ENCODE measurements around the gene HOXC12. TPM values are rescaled to one million over a fixed set of nuclear protein-coding genes. Genes with fewer than 3 reads are reported as not detected.
A peak's percentile ranks its signal among the peaks of the same experiment; 100 is the strongest.

Gene HOXC12
- total and polyA plus RNA-seq, 2 of the 8 experiments (the other 6 are each of a cell fraction or from before 2014, with no cell fraction given), result not detected

- Histone ChIP-seq H3K27ac (ENCODE audit: low read depth, low read length) (no peak overlapping the region), H2BK15ac (ENCODE audit: low read length) (no peak overlapping the region), H2BK12ac (ENCODE audit: low read depth, low read length) (no peak overlapping the region; the same call in 1 of the 2 replicates), H3K56ac (replicated peaks; ENCODE audit: insufficient read length, low read depth, low read length) (no peak overlapping the region), H2AK5ac (ENCODE audit: low read depth, low read length) (no peak overlapping the region), H3K9me3 (ENCODE audit: insufficient read depth in 2 of 2, low read depth in 1 of 2, low read length in 1 of 2) (no peaks in the 10 kb centered on the region; a peak in 1 of 4 replicates), H3K23me2 (ENCODE audit: low read depth, low read length) (no peaks in the 10 kb centered on the region), H3K27me3 (replicated peaks in 1 of 4; ENCODE audit: control insufficient read depth in 3 of 4, extremely low read depth in 1 of 4, insufficient read depth in 3 of 4, low read length in 3 of 4) (peaks cover 100% of the 10 kb centered on the region in 4 experiments), H2BK120ac (replicated peaks; ENCODE audit: low read depth, low read length) (no peak overlapping the region), H3K4me3 (ENCODE audit: extremely low read depth in 1 of 4, insufficient read depth in 2 of 4, low read depth in 3 of 4, low read length in 4 of 4) (peak overlapping the region in 1 of 4 experiments; percentile 13; a peak in 1 of 8 replicates), H4K5ac (ENCODE audit: insufficient read length, low read depth, low read length) (no peak overlapping the region), H2AFZ (ENCODE audit: low read length) (no peak overlapping the region), H3K36me3 (ENCODE audit: control insufficient read depth in 2 of 4, insufficient read depth in 4 of 4, low read length in 3 of 4) (peaks cover 0 to 11% (median 0%) of the 10 kb centered on the region in 4 experiments; a peak in 1 of 8 replicates), H4K91ac (replicated peaks; ENCODE audit: insufficient read length, low read length) (no peak overlapping the region), H3K23ac (ENCODE audit: insufficient read length) (no peak overlapping the region), H3K14ac (ENCODE audit: insufficient read length) (no peak overlapping the region), H3K9ac (replicated peaks in 1 of 4; ENCODE audit: extremely low read depth in 1 of 4, low read depth in 3 of 4, low read length in 3 of 4) (no peak overlapping the region), H4K20me1 (replicated peaks in 1 of 2; ENCODE audit: control insufficient read depth in 1 of 2, insufficient read depth in 2 of 2, low read length in 2 of 2) (peaks cover 29 to 60% of the 10 kb centered on the region in 2 experiments), H3K4ac (replicated peaks; ENCODE audit: insufficient read length, low read depth, low read length) (no peak overlapping the region), H3K79me2 (ENCODE audit: control insufficient read depth in 1 of 2, insufficient read depth in 2 of 2, low read length in 2 of 2) (no peaks in the 10 kb centered on the region), H2BK20ac (ENCODE audit: low read length) (no peak overlapping the region), H3K18ac (ENCODE audit: extremely low read depth, low read length) (no peak overlapping the region), H3K4me2 (ENCODE audit: insufficient read depth in 1 of 2, low read depth in 2 of 2, low read length in 2 of 2) (peak overlapping the region in 1 of 2 experiments; percentile 19; a peak in 1 of 4 replicates), H3K4me1 (replicated peaks in 1 of 4; ENCODE audit: control insufficient read depth in 3 of 4, insufficient read depth in 4 of 4, low read length in 3 of 4) (peaks cover 0 to 10% (median 4%) of the 10 kb centered on the region in 4 experiments; a peak in 3 of 7 replicates), H2BK5ac (ENCODE audit: low read depth, low read length) (no peak overlapping the region), H3K79me1 (ENCODE audit: low read depth, low read length) (no peaks in the 10 kb centered on the region), H4K8ac (ENCODE audit: extremely low read depth, insufficient read depth, low read length) (no peak overlapping the region)
- 9 to 100% methylated on average over 1 to 10 of the region's 10 CpGs for WGBS, 2 experiments (ENCODE audit: extremely low coverage in 1 of 2, insufficient coverage in 1 of 2, insufficient read length in 1 of 2, insufficient replicate concordance in 2 of 2, low coverage in 1 of 2, low lambda C conversion rate in 2 of 2, missing lambda C conversion rate in 1 of 2)
- CTCF ChIA-PET (ENCODE audit: partially characterized antibody), result interaction anchor here (1.1 to 5.6 kb wide), 4 partner anchors 9 to 200 kb away, joined by 3 to 40 read pairs (median 4); partner anchors contain the start of gene HOXC10
- DNase-seq (ENCODE audit: low read depth in 1 of 2, low spot score in 2 of 2), result no peak
- no peak for TF ChIP-seq KDM5A (IDR thresholded peaks at IDR 0.05; ENCODE audit: low read length)
- TF ChIP-seq SUZ12 (IDR thresholded peaks at IDR 0.05; ENCODE audit: low read length), result peak; percentile 65
- peak; percentile 80; the same call in 1 of the 2 replicates for TF ChIP-seq CBX8 (IDR thresholded peaks at IDR 0.05; ENCODE audit: borderline replicate concordance, low read depth, low read length)
- POLR2A ChIA-PET (ENCODE audit: partially characterized antibody), result interaction anchor here (1.2 kb wide), 1 partner anchor 16 kb away, joined by 4 read pairs; no protein-coding TSS in a partner anchor
- FAIRE-seq, result no peak
Observed at GRCh38 chr12:53955776-53956250, 1.1 kb downstream of the HOXC12 start.

All from H1 (cell line).